ENCODE results near the gene KRTAP10-10. TPM values are rescaled to one million over a fixed set of nuclear protein-coding genes. Genes with fewer than 3 reads are reported as not detected.

The KRTAP10-10 gene
- total RNA-seq, 2 experiments from 2014 or later, result not detected

- H3K36me3 Mint-ChIP-seq (ENCODE audit: low read depth), result no peaks in the 10 kb centered on the region
- intact Hi-C loops (cut with micrococcal nuclease), result no loop called here
- POLR2A ChIA-PET, result no interaction called here
- TF ChIP-seq CTCF (IDR thresholded peaks at IDR 0.05), result no peak
- no peak for ATAC-seq
- no peak overlapping the region for H3K27ac Mint-ChIP-seq
- peaks cover 8% of the 10 kb centered on the region for H3K9me3 Mint-ChIP-seq
- no peak for DNase-seq
- H3K4me3 Mint-ChIP-seq, result no peak overlapping the region
- H3K27me3 Mint-ChIP-seq, result peaks cover 3% of the 10 kb centered on the region
- no peaks in the 10 kb centered on the region for H3K4me1 Mint-ChIP-seq (ENCODE audit: low read depth)
- CTCF ChIA-PET, result no interaction called here
These were observed 35.3 kb upstream of the KRTAP10-10 start for GRCh38 chr21:44601596-44602462.

DNA sequence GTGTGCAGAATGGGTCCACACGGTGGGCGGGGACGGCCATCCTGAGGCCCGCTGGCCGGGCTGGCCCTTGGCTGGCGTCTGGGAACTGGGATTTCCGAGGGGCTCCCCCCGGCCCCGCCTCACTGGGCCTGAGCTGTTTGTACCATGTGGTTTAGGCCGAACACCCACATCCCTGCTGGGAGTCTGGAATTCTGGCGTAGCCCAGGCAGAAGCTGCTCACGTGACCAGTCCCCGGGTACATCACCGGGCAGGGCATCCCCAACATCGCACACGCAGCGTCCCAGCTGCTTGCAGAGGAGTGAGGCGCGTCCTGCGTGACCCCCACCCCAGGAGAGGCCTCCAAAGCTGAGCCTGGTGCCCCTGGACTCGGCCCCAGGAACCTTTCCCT, 34.7 kb upstream of the KRTAP10-10 start:
- Mint-ChIP-seq H3K9me3 (peaks cover 8% of the 10 kb centered on the region), H3K36me3 (ENCODE audit: low read depth) (no peaks in the 10 kb centered on the region), H3K27me3 (peaks cover 3% of the 10 kb centered on the region), H3K4me1 (ENCODE audit: low read depth) (no peaks in the 10 kb centered on the region), H3K27ac (no peak overlapping the region), H3K4me3 (no peak overlapping the region)
- no peak for TF ChIP-seq CTCF (IDR thresholded peaks at IDR 0.05)
- ChIA-PET CTCF (no interaction called here), POLR2A (no interaction called here)
- ATAC-seq (no peak), DNase-seq (no peak)
- intact Hi-C loops (cut with micrococcal nuclease), result no loop called here

DNA sequence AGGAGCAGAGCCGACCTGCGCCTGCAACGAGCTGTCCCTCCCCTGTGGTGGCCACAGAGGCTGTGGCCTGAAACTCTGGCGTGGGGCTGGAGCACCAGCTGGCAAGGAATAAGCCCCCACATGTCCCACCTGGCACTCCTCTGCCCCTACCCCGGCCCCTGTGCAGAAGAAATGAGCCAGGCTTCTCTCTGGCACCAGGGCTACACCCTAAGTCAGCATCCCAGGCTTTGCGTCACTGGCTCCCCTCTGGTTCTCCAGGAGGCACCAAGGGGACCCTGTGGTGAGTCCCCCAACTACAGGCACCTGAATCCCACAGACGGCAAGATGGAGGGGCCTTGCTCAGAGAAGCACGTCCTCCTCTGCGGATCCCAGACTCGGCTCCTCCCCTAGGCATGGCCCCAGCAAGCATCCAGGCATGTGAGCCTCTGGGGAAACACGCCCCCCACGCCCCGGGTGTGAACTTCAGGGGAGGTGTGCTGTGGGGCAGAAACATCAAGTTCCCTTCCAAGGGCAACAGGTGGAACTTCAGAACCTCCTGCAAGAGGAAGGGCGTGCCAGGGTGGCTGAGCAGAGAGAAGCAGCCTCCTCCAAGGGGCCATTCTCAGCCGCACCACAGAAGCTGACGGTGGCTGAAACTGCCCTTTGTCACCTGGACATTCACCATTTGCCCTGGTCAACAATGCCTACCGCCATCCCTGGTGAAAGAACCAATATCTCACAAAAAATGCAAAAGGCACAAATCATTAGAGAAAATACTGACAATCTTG, 33.9 kb upstream of the KRTAP10-10 start:
- Mint-ChIP-seq H3K4me1 (ENCODE audit: low read depth) (no peaks in the 10 kb centered on the region), H3K9me3 (peaks cover 8% of the 10 kb centered on the region), H3K27me3 (peaks cover 3% of the 10 kb centered on the region), H3K36me3 (ENCODE audit: low read depth) (no peaks in the 10 kb centered on the region), H3K4me3 (no peak overlapping the region), H3K27ac (no peak overlapping the region)
- CTCF ChIA-PET, result no interaction called here
- DNase-seq (no peak), ATAC-seq (no peak)
- no peak for TF ChIP-seq CTCF (IDR thresholded peaks at IDR 0.05)
- intact Hi-C loops (cut with micrococcal nuclease), result no loop called here
- POLR2A ChIA-PET, result no interaction called here

DNA sequence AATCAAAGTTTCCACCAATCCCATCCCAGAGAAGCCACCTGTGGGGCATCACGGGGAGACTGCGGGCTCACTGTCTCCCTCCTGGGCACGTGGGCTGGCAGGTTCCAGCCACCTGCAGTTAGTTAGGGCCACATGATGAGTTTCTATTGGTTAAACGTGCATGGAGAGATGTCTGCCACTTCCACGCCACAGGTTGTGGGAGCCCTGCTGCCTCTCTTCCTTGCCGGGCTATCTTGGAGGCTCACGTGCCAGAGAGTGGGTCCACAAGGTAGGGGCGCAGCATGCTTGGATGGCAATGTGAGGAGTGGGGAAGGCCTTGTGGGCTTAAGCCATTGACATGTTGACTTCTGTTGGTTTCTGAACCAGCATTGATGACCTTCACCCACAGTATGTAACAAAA, 33.2 kb upstream of the KRTAP10-10 start:
- no peak for DNase-seq
- Mint-ChIP-seq H3K27me3 (peaks cover 3% of the 10 kb centered on the region), H3K36me3 (ENCODE audit: low read depth) (no peaks in the 10 kb centered on the region), H3K4me3 (no peak overlapping the region), H3K9me3 (peaks cover 4% of the 10 kb centered on the region), H3K27ac (no peak overlapping the region), H3K4me1 (ENCODE audit: low read depth) (no peaks in the 10 kb centered on the region)
- ATAC-seq, result no peak
- CTCF ChIA-PET, result no interaction called here
- TF ChIP-seq CTCF (IDR thresholded peaks at IDR 0.05), result no peak
- POLR2A ChIA-PET, result no interaction called here
- intact Hi-C loops (cut with micrococcal nuclease), result no loop called here

DNA sequence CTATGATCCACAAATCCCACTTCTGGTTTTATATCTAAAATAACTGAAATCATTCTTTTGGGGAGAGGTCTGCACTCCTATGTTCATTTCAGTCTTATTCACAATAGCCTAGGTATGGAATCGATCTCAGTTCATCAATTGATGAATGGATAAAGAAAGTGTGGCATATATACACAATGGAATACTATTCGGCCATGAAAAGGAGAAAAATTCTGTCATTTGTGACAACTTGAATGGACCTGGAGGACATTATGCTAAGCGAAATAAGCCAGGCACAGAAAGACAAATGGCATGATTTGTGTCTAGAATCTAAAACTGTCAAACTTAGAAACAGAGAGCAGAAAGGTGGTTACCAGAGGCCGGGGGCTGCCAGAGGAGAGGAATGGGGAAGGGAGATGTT, 30.7 kb upstream of the KRTAP10-10 start:
- Mint-ChIP-seq H3K27ac (no peak overlapping the region), H3K4me1 (ENCODE audit: low read depth) (no peaks in the 10 kb centered on the region), H3K36me3 (ENCODE audit: low read depth) (no peaks in the 10 kb centered on the region), H3K27me3 (peaks cover 3% of the 10 kb centered on the region), H3K4me3 (no peak overlapping the region), H3K9me3 (peaks cover 18% of the 10 kb centered on the region)
- intact Hi-C loops (cut with micrococcal nuclease), result no loop called here
- no peak for DNase-seq
- ATAC-seq, result no peak
- POLR2A ChIA-PET, result interaction anchor here (1.0 kb wide), 1 partner anchor 12 kb away, joined by 3 read pairs; no protein-coding TSS in a partner anchor
- no peak for TF ChIP-seq CTCF (IDR thresholded peaks at IDR 0.05)
- CTCF ChIA-PET, result no interaction called here

Measured in activated CD8-positive, alpha-beta T cell treated with anti-CD3 and anti-CD28 coated beads for 36 hours (primary cell).